Stimulated activated naive B cell treated with anti-CD40 and anti-IgM and Interleukin-4, amounts not matched to agents 10 μg/mL and 1 μg/mL and 100 μg/mL, for 72 hours (primary cell): ENCODE results near the gene ANKRD45.
"Not testable (repeated sequence)": the region's sequence is repeated elsewhere in the genome, so short reads cannot be mapped to it uniquely, and the experiment has no call there.

Experiments used
- ATAC-seq, 2 donors: fragments of 150-1000 bp; cut with Tn5 transposase; replicated peaks; 2 replicates each; pipeline ENCODE4 v1.10.0; 2021; ENCODE audit warnings: moderate library complexity in 1 of 2
- DNase-seq: peaks from one replicate; pipeline ENCODE4 v3.0.0; 2021
- H3K27ac Mint-ChIP-seq: one replicate; pipeline ENCODE4 v1.8.0; 2022; ENCODE audit warnings: mild to moderate bottlenecking, mixed read lengths
- H3K27me3 Mint-ChIP-seq, 2 donors: one replicate each; pipeline ENCODE4 v1.8.0; 2022; ENCODE audit warnings: mixed read lengths in 2 of 2
- H3K36me3 Mint-ChIP-seq, 2 donors: one replicate each; pipeline ENCODE4 v1.8.0; 2022; ENCODE audit warnings: mixed read lengths in 2 of 2, mild to moderate bottlenecking in 1 of 2
- H3K4me1 Mint-ChIP-seq, 2 donors: one replicate each; pipeline ENCODE4 v1.8.0; 2022; ENCODE audit warnings: mixed read lengths in 2 of 2, mild to moderate bottlenecking in 1 of 2
- H3K4me3 Mint-ChIP-seq, 2 donors: one replicate each; pipeline ENCODE4 v1.8.0; 2022; ENCODE audit warnings: mild to moderate bottlenecking in 2 of 2, mixed read lengths in 2 of 2, moderate library complexity in 1 of 2
- H3K9me3 Mint-ChIP-seq, 2 donors: one replicate each; pipeline ENCODE4 v1.8.0; 2022; ENCODE audit warnings: mixed read lengths in 2 of 2, mild to moderate bottlenecking in 1 of 2

ANKRD45 gene

GRCh38 chr1:173628888-173629287 is 40.8 kb downstream of the ANKRD45 start:
- Mint-ChIP-seq H3K4me3 (no peak overlapping the region), H3K4me1 (no peaks in the 10 kb centered on the region), H3K36me3 (no peaks in the 10 kb centered on the region), H3K9me3 (peaks cover 0 to 2% of the 10 kb centered on the region in 2 donors), H3K27me3 (peaks cover 25 to 27% of the 10 kb centered on the region in 2 donors), H3K27ac (no peak overlapping the region)
- ATAC-seq (no peak), DNase-seq (no peak)

GRCh38 chr1:173627269-173627668 is 42.4 kb downstream of the ANKRD45 start:
- DNase-seq = no peak
- H3K9me3 Mint-ChIP-seq = peaks cover 5 to 10% of the 10 kb centered on the region in 2 donors
- no peak overlapping the region for H3K27ac Mint-ChIP-seq
- ATAC-seq = no peak
- H3K4me3 Mint-ChIP-seq = no peak overlapping the region
- no peaks in the 10 kb centered on the region for H3K4me1 Mint-ChIP-seq
- peaks cover 22 to 29% of the 10 kb centered on the region in 2 donors for H3K27me3 Mint-ChIP-seq
- H3K36me3 Mint-ChIP-seq = peaks cover 2 to 6% of the 10 kb centered on the region in 2 donors

DNA sequence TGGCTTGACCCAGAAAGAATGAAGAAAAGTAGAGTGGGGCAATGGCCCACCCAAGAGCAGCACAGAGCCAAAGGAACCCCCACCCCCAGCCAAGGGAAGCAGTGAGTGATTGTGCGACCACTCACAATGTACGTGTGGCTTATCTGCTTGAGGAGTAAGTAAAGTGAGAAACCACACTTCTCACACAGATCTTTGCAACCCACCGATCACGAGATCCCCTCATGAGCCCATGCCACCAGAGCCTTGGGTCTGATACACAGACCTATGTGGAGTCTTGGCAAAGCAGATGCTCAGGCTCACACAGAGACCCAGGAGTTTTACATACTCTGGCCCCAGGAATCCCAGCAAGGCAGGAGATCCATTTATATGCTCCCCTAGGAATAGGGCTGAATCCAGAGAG is 52.8 kb downstream of the ANKRD45 start:
- Mint-ChIP-seq H3K9me3 (peaks cover 34 to 44% of the 10 kb centered on the region in 2 donors), H3K4me1 (no peaks in the 10 kb centered on the region), H3K4me3 (no peak overlapping the region), H3K36me3 (peaks cover 7 to 22% of the 10 kb centered on the region in 2 donors), H3K27me3 (peaks cover 25 to 35% of the 10 kb centered on the region in 2 donors), H3K27ac (no peak overlapping the region)
- no peak for ATAC-seq
- DNase-seq = no peak

- H3K27ac Mint-ChIP-seq, DNase-seq, H3K4me1 Mint-ChIP-seq, H3K27me3 Mint-ChIP-seq, H3K4me3 Mint-ChIP-seq, ATAC-seq, H3K36me3 Mint-ChIP-seq: not testable (repeated sequence)
- H3K9me3 Mint-ChIP-seq = peaks cover 12 to 14% of the 10 kb centered on the region in 2 donors
Measured at GRCh38 chr1:173613086-173613485, 56.6 kb downstream of the ANKRD45 start.

DNA sequence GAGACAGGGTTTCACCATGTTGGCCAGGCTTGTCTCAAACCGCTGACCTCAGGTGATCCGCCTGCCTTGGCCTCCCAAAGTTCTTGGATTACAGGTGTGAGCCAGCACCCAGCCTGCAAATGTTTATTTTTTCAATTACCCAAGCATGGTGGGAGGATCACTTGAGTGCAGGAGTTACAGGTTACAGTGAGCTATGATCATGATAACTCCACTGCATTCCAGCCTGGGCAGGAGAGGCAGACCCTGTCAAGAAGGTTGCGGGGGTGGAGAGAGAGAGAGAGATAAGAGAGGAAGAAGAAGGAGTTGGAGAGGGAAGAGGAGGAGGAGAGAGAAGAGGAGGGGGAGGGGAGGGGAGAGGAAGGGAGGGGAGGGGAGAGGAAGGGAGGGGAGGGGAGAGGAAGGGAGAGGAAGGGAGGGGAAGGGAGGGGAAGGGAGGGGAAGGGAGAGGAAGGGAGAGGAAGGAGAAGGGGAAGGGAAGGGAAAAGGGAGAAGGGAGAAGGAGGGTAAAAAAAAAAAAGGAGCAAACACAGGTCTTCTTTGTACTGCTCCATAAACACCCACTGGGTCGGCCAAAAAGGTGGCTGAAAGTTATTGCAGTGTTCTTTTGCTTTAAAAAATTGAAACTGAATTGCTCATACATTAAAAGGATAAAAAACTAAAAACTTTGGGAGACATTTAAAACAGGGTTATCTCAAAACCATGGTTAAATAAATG is 61.0 kb downstream of the ANKRD45 start:
- H3K9me3 Mint-ChIP-seq = peaks cover 5 to 6% of the 10 kb centered on the region in 2 donors
- no peak overlapping the region for H3K4me3 Mint-ChIP-seq
- DNase-seq = no peak
- peaks cover 3 to 7% of the 10 kb centered on the region in 2 donors for H3K27me3 Mint-ChIP-seq
- H3K27ac Mint-ChIP-seq = no peak overlapping the region
- peaks cover 4% of the 10 kb centered on the region in 2 donors for H3K36me3 Mint-ChIP-seq
- no peaks in the 10 kb centered on the region for H3K4me1 Mint-ChIP-seq
- ATAC-seq = no peak

DNA sequence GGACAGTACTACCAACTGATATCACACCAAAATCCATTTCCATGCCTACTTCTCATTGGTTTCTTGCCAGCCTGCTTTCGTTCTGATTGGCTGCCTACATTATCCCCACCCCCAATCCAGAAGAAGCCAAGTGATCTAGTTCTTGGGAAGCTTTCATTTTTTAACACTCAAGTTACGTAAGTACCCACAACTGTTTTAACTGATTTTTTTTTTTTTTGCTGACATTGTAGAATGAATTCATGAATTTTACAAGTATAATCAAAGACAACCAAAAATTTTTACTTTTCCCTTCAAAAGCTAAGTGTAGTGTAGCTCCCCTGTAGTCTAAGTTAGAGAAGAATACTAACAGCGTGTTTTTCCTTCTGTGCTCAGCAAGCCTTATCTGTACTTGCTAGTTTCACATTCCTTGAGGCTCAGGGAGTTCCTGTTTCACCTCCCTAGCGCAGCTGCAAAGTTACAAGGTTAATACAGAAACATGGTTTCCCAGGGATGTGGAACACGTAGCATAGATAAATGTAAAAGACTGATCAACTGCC is 66.5 kb downstream of the ANKRD45 start, which contains the start of gene SLC9C2:
Gene SLC9C2 (minus strand): TSS at position 17 of the 536 bp plus-strand sequence. CDS start 1,296 bp downstream, outside the sequence.
- Mint-ChIP-seq H3K4me3 (no peak within 1 kb of the TSS), H3K36me3 (no peaks in the 10 kb centered on the region), H3K4me1 (peaks cover 9 to 15% of the 10 kb centered on the region in 2 donors), H3K27me3 (peaks cover 3 to 7% of the 10 kb centered on the region in 2 donors), H3K27ac (no peak within 1 kb of the TSS), H3K9me3 (no peaks in the 10 kb centered on the region)
- ATAC-seq (no peak), DNase-seq (no peak)

DNA sequence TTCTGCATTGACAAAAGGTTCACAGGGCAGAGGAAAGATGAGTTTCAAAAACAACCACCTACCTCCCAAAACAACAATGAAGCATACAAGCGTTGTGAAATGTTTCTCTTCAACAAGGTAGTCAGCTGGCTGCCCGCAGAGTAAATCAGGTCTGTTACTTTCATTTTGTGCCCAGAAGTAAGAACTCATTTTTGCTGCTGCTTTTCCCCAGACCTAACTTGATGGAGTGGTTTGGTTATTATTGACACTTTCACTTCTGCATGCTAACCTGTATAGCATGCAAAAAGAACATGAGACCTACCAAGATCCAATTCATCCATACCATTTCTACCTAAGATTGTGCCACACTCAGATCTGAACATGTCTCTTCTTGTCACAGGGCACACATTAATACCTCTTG is 68.1 kb downstream of the ANKRD45 start:
- Mint-ChIP-seq H3K4me3 (no peak overlapping the region), H3K27me3 (peaks cover 0 to 3% of the 10 kb centered on the region in 2 donors), H3K9me3 (no peaks in the 10 kb centered on the region), H3K36me3 (no peaks in the 10 kb centered on the region), H3K27ac (no peak overlapping the region), H3K4me1 (peaks cover 9 to 15% of the 10 kb centered on the region in 2 donors)
- peak; percentile 56 to 65 for ATAC-seq
- DNase-seq = no peak

- Mint-ChIP-seq H3K27ac (no peak overlapping the region), H3K4me1 (peaks cover 2 to 4% of the 10 kb centered on the region in 2 donors), H3K4me3 (no peak overlapping the region), H3K36me3 (no peaks in the 10 kb centered on the region), H3K9me3 (peaks cover 0 to 1% of the 10 kb centered on the region in 2 donors), H3K27me3 (peaks cover 6 to 11% of the 10 kb centered on the region in 2 donors)
- no peak for ATAC-seq
- no peak for DNase-seq
Measured at GRCh38 chr1:173596097-173596825, 73.4 kb downstream of the ANKRD45 start.

DNA sequence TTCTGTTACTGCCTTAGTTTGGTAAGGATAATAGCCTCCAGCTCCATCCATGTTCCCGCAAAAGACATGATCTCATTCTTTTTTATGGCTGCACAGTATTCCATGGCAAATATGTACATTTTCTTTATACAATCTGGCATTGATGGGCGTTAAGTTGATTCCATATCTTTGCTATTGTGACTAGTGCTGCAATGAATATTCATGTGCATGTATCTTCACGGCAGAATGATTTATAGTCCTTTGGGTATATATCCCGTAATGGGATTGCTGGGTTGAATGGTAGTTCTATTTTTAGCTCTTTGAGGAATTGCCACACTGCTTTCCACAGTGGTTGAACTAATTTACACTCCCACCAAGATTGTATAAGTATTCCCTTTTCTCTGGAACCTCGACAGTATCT is 78.5 kb downstream of the ANKRD45 start:
- DNase-seq, H3K4me3 Mint-ChIP-seq, H3K27me3 Mint-ChIP-seq: not testable (repeated sequence)

DNA sequence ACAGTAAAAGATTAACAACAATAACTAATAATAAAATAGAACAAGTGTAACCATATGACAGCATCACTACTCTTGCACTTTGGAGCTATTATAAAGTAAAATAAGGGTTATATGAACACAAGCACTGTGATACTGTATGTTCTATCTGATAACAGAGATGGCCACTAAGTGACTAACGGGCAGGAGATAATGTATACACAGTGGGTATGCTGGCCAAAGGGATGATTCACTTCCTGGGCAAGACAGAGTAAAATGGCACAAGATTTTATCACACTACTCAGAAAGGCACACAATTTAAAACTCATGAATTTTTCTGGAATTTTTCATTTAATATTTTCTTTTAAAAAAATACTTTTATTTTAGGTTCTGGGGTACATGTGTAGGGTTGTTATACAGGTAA is 79.1 kb downstream of the ANKRD45 start:
- no peak for DNase-seq
- H3K9me3 Mint-ChIP-seq = no peaks in the 10 kb centered on the region
- H3K27ac Mint-ChIP-seq = no peak overlapping the region
- H3K36me3 Mint-ChIP-seq = no peaks in the 10 kb centered on the region
- no peak overlapping the region for H3K4me3 Mint-ChIP-seq
- peaks cover 6% of the 10 kb centered on the region in 2 donors for H3K27me3 Mint-ChIP-seq
- ATAC-seq = no peak
- H3K4me1 Mint-ChIP-seq = no peaks in the 10 kb centered on the region

More for the DNA sequence above, 78.5 kb downstream of the ANKRD45 start:
- H3K4me1 Mint-ChIP-seq, H3K36me3 Mint-ChIP-seq, ATAC-seq, H3K9me3 Mint-ChIP-seq, H3K27ac Mint-ChIP-seq: not testable (repeated sequence)

GRCh38 chr1:173581383-173582079 is 88.1 kb downstream of the ANKRD45 start:
- no peak overlapping the region for H3K27ac Mint-ChIP-seq
- H3K4me3 Mint-ChIP-seq = no peak overlapping the region

GRCh38 chr1:173580658-173581057 is 89.0 kb downstream of the ANKRD45 start:
- peaks cover 0 to 7% of the 10 kb centered on the region in 2 donors for H3K27me3 Mint-ChIP-seq
- no peak for ATAC-seq
- H3K9me3 Mint-ChIP-seq = no peaks in the 10 kb centered on the region
- no peaks in the 10 kb centered on the region for H3K36me3 Mint-ChIP-seq
- no peak overlapping the region for H3K4me3 Mint-ChIP-seq
- peaks cover 0 to 2% of the 10 kb centered on the region in 2 donors for H3K4me1 Mint-ChIP-seq
- DNase-seq = no peak
- no peak overlapping the region for H3K27ac Mint-ChIP-seq

More at GRCh38 chr1:173581383-173582079, 88.1 kb downstream of the ANKRD45 start:
- Mint-ChIP-seq H3K27me3 (peaks cover 0 to 7% of the 10 kb centered on the region in 2 donors), H3K9me3 (no peaks in the 10 kb centered on the region), H3K36me3 (no peaks in the 10 kb centered on the region), H3K4me1 (peaks cover 0 to 2% of the 10 kb centered on the region in 2 donors)
- DNase-seq = no peak
- ATAC-seq = peak in 1 of 2 donors; percentile 33

DNA sequence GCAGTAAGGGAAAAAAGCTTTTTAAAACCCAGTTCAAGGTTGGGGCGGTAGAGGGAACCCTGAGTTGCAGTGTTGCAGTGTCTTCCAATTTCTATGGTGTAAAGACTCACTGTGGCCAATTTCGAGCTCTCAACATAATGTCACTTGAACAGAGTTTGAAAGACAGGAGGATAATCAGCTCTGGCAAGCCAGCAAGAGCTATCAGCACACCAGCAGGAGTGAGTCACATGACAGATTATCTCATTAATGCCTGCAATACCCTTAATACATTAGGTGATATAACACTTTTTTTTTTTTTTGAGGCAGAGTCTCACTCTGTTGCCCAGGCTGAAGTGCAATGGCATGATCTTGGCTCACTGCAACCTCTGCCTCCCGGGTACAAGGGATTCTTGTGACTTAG is 89.6 kb downstream of the ANKRD45 start:
- peaks cover 0 to 7% of the 10 kb centered on the region in 2 donors for H3K27me3 Mint-ChIP-seq
- H3K27ac Mint-ChIP-seq = no peak overlapping the region
- H3K4me3 Mint-ChIP-seq = no peak overlapping the region
- no peaks in the 10 kb centered on the region for H3K9me3 Mint-ChIP-seq
- H3K36me3 Mint-ChIP-seq = no peaks in the 10 kb centered on the region
- peaks cover 0 to 2% of the 10 kb centered on the region in 2 donors for H3K4me1 Mint-ChIP-seq
- ATAC-seq (no peak), DNase-seq (no peak)

GRCh38 chr1:173573596-173573995 is 96.1 kb downstream of the ANKRD45 start:
- peaks cover 0 to 10% of the 10 kb centered on the region in 2 donors for H3K27me3 Mint-ChIP-seq
- no peaks in the 10 kb centered on the region for H3K9me3 Mint-ChIP-seq
- DNase-seq (no peak), ATAC-seq (no peak)
- peaks cover 3 to 5% of the 10 kb centered on the region in 2 donors for H3K4me1 Mint-ChIP-seq
- no peak overlapping the region for H3K27ac Mint-ChIP-seq
- no peak overlapping the region for H3K4me3 Mint-ChIP-seq
- no peaks in the 10 kb centered on the region for H3K36me3 Mint-ChIP-seq
